HG03135 (cell line): ENCODE data around the gene VGF.
A peak's percentile ranks its signal among the peaks of the same experiment; 100 is the strongest.

Experiments used
- ATAC-seq: cut with Tn5 transposase; IDR thresholded peaks from one replicate; pipeline ENCODE4 v1.9.1; 2021; ENCODE audit warnings: mild to moderate bottlenecking, moderate library complexity; ENCODE audit not compliant: unreplicated experiment

VGF gene

DNA sequence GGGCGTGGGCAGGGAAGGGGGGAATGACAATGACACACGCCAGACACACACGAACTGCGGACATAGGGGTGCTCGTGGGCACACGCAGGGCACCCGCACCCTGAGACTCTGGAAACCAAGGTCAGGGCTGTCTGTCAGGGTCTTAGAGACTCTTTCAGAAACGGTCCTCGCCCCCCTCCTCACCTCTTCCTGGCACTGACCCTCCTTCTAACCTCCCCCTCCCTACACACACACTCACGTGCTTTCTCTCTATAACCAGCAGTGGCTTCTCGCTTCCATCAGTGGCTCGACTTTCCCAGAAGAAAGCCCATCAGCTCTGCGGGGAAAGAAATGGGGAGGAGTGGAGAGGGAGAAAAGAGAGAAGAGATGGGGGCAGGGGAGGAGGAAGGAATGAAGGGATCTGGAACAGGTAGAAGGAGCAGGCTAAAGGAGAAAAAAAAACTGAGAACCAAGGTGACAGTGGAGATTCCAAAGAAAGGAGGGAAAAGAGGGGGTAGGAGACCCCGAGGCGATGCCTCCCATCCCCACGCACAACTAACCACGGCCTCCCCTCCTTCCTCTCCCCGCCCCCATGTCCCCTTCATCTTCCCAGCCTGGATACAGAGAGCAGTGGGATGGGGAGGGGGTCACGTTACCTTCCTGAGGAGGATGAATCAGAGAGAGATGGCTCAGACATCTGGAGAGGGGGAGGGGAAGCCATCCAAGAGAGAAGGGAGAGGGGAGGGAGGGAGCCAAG is 1.7 kb upstream of the VGF start:
- ATAC-seq = no peak

DNA sequence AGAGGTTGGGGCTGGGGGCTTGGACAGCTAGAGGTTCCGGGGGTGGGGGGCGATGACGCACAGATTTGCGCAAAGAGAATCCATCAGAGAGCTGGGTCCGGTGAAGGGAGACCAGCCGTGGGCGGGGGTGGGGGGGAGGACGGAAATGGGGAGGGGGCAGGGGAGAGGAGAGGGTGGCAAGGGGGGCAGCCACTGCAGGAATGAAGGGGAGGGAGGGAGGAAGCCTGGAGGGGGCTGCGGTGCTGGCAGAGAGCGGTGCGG is 1.2 kb upstream of the VGF start:
- no peak for ATAC-seq

DNA sequence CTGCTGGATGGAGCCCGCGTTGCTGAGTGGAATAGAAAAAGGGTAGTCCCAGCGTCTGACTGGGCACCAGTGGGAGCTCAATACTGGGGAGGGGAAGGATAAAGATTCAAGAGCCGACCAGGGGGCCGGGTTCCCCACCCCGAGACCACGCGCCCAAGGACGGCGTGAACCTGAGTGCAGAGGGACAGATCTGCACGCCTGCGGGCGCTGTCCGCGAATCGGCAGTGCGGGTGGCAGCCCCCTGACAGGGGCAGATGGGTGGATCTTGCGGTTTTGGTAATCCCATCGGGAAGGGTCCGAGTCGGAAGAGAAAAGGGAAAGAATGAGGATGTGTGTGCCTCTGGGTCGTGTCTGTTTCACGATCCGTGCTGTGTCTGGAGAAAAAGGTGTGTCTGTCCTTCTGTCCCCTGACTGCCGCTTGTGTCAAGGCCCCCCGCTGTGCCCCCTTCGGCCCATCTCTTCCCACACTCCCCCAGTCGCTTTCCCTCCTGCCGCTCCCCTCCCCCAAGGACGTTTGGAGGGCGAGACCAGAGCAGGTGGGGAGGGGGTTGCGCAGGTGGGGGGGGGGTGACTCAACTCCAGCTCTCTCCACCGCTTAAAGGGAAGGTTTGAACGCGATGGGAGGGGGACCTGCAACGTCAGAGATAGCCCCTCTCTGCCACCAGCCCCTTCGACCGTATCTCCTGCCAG is 734 bp upstream of the VGF start:
- ATAC-seq = no peak

DNA sequence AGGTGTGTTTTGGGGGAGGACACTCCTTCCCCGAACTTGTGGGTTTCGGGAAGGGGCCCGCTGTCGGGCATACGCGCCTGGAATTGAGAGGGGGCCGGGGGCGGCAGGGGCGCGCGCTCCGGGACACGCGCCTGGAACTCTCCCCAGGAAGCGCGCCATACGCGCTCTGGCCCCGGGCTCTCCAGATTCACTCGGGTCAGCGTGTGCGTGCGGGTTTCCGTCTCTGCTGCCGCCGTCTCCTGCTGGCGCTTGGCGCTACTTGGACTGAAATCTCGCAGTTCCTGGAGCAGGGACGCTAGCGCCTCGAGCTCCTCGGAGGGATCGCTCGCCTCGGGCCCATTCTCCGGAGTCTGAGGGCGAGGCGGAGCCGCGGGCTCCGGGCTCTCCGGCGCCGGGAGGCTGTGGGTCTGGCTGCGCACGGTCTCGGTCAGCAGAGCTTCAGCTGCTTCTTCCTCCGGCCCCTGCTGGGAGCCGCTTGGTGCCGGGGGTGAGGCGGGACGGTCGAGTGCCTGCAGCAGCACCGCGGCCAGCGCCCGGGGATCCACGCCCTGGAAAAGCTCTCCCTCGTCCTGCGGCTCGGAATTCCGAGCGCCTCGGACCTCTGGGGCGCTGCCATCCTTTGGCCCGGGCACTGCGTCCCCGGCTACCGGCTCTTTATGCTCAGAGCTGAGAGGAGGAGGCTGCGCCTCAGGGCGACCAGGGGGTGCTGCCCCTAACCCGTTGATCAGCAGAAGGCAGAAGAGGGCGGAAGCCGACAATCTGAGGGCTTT is 1.1 kb downstream of the VGF start:
- no peak for ATAC-seq

DNA sequence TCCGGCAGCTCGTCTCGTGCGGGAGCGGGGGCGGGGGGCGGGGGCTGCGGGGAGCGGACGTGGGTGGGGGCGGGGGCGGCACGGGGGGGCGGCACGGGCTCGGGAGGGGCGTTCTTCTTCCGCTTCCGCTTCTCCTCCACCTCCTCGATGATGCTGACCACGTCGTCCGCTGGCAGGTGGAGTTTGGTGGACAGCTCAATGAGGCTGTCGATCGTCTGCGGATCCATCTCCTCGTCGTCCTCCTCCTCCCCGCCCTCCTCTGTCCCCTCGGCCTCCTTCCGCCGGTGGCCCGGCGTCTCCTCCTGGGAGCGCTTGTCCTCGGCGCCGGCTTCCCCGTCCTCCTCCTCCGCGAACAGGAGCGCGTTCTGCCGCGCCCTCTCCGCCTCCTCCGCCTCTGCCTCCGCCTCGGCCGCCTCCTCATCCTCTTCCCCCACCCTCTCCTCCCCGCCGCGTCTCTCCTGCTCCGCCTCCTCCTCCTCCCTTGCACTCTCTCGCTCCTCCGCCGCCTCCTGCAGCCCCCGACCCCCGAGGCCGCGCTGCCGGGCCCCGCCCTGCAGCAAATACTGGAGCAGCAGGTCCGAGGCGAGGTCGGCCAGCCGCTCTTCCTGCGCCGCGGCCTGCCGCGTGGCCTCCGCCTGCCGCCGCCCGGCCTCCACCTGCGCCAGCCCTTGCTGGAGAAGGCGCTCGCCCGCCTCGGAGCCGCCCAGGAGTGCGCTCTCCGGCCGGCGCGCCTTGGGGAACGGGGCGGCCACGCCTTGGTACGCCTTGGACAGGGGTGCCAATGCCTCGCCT is 1.9 kb downstream of the VGF start:
- no peak for ATAC-seq

DNA sequence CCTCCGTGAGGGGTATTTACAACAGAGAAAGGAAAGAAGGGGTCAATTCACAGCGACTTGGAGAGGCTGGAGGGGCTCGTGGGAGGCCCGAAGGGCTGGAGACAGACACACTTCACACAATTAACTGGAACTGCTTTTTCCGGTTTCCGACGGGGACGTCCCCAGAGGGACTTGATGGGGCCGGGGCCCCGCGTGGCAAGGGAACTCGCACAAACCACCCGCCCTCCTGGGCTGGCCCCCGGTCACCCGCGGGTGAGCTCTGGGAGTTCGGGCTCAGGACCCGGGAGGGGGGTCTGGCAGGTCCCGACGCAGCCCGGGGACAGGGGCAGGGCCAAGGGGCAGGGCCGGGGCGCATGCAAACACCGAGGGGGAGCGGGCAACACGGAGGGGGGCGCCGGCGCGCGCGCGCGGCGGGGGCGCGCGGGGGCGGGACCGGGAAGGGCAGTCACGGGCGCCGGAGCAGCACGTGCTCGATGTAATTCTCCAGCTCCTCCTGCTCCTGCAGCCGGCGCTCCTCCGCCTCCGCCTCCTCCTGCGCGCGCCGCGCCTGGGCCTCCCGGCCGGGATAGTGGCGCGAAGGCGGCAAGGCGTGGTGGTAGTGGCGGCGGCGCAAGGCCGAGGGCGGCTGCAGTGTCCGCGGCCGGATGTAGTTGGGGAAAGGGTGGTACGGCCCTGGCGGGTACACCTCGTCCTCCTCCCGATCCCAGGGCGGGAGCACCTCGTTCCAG is 2.7 kb downstream of the VGF start:
- no peak for ATAC-seq

DNA sequence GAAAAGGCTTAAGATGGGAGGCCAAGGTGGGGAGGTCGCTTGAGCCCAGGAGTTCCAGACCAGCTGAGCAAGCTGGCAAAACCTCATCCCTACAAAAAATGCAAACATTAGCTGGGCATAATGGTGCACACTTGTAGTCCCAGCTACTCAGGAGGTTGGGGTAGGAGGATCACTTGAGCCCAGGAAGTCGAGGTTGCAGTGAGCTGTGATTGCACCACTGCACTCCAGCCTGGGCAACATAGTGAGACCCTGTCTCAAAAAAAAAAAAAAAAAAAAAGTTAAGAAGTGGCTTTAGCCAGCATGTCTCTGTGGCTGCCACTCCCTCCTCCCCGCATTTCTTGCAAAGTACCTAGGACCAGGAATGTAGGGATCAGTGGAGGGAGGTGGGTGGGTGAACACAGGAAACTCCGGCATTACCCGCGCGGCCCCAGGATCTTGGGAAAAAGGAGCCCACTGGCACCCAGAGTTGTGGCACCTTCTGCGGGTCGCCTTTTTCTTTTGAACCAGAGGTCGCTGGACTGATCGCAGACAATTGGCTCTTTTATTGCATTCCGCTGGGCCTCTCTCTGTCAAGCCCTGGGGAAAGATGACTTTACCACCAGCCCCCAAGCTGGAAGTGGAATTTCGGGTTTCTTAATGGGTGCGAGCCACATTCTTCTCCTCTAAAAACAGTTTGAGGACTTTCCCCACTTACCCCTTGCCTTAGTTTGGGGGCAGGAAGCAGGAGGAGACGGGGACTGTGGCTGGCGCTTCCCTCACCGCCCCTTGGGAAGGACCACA is 3.5 kb downstream of the VGF start:
- no peak for ATAC-seq

DNA sequence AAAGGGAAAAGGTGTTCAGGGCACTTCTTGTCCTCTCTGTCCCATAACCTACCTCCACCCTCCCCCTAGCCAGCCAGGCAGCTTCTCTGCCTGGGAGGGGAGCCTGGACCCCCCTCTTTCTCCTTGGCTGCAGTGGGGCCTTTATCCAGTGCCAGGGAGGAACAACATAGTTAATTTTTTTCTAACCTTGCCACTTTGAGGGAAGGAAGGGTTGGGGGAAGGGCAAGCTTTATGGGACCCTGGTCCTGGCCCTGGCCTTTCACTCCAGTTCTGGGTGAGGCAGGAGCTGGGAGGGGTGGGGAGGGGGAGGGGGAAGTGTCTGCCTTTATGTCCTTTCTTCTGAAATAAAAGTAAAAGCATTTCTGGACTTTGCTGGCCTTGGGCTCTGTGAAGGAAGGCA is 4.5 kb downstream of the VGF start:
- no peak for ATAC-seq

DNA sequence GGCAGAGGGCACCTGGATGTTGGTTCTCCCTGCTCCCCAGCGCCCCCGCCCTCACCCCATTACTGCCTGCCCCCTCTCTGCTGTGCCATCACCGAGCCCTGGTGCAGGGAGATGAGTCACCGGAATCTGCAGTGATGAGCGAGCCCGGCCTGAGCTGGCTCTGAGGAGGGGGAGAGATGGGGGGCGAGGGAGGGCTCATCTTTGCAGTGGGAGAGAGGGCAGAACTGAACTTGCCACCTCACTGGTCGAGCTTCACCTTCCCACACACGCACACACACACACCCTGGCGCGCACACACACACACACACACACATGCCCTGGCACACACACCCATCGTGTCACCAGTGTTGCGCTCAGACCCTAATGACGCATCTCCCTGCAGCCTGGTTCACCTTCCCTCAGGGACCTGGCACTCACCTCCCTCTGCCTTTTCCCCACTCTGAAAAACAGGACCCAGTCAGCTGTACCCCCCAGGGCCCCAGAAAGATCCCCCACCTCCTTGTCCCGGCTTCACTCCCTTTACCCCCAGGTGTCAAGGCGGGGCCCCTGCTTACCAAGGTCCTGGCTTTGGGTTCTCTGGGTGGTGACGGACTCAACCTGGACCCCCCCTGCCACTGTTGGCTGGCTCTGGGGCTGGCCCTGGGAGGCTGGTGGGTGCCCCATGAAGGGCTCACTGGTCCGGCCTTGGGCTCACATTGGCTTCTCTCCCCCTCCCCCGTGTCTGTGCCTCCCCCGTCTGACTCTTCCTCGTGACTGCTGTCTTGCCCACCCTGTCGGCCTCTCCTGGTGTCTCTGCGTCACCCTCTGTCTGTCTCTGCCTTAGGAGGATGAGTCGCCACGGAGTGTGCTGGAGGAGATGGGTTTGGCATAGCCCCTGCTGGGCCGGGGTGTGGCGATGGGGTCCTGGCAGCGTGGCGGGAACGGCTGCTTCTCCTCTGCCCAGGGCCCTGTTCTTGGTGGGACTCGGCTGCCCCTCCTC is 5.4 kb downstream of the VGF start:
- ATAC-seq = no peak

DNA sequence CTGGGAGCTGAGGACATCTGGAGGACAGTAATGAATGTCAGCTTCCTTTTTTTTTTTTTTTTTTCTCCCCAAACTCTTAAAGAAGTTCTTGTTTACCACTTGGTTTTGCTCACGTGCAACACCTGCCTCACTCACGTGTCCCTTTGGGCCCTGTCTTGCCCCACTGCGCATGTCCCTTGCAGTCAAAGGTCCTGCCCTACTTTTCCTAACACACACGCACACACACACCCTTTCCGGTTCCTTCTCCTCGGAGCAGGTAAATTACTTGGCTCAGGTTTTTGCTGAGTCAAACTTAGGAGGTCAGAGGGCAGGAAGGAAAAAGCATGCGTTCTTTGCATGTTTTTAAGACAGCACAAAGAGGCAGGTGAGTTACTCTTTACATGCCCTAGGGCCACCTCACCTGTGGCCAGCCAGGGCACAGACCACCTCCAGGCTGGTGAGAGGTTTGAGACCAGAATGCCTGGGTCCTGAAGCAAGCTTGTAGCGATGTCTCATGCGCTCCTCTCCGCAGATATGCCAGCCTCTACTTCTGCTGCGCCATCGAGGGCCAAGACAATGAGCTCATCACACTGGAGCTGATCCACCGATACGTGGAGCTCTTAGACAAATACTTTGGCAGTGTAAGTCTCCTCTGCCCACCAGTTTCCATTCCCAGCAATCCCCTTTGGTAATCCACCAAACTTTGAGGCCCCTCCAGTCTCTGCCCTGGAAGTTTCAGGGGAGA is 8.3 kb downstream of the VGF start:
- no peak for ATAC-seq

DNA sequence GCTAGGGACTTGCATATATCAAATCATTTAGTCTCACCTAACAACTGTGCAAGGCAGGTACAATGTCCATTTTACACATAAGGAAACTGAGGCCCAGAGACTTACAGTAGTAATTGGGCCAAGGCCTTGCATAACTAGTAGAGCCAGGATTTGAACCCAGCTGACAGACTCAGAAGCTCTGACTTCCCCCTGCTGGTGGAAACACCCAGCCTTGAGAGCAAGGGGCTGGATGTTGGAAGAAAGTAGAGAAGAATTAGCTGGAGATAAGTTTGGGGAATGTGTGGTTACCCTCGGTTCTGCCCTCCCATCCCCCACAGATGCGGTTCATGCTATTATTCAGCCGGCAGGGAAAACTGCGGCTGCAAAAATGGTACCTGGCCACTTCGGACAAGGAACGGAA is 9.1 kb downstream of the VGF start:
- no peak for ATAC-seq

DNA sequence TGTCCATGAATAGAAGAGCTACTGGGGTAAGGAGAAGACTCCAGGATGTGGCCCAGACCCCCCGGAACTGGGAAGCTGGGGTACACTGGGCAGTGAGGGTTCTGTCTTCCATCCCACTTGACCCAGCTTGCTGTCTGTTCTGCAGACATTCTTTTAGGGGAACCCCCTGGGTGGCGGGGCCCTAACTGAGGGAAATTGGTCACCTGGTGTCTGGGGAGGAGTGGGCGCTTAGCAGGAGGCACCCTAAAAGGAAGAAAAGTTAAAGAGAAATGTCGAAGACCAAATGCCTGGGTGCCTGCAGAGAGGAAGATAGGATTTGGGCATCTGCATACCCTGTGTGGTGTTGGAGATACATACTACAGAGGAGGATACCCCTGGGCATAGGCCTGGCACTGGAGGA is 10.1 kb downstream of the VGF start:
- no peak for ATAC-seq

DNA sequence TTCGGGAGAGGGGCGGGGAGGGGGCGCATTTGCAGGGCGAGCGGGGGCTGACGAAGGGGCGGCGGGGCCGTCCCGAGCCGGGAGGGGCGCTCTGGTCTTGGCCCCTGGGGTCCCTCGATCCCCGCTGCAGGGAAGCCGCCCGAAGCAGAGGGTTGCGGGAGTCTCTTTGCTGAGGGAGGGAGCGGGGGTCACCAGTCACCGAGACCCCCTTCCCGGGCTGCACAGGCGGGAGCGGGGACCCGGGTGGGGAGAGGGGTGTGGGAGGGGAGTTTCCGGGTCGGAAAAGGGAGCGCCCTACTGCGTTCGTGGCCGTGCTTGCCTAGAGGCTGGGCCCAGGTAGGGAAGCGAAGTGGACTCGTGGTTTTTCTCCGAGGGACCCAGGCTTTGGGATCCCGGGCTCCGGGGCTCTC is 10.7 kb downstream of the VGF start:
- ATAC-seq = peak; percentile 23

DNA sequence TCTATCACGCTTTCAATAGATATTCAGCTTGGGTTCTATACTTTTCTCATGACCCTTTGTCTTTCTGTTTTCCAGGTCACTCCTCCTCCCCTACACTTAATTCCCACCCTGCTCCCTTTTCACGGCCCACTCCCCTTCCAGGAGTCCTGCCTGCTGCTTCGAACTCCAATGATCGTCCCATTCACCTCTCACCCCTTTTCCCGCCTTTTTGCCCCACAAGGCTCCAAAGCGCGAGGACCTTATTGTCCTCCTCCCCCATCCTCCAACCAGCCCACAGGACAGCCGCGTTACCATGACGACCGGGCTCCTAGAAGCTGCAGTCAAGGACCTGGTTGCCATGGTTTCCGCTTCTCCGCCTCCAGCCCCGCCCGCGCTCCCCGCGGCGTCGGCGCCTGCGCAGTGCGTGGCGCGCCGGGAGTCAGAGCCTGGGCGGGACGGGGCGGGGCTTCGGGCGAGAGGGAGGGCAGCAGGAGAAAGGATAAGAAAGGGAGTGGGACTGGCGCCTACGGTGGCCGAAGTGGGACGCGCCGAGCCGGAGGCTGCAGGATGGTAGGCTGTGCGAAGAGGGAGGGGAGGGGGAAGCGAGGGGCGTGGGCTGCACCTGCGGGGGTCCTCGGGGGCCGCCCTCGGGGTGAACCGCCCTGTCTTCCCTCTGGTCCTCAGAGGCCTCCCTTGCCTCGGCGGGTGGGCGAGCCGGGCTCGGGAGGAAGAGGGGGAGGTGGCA is 11.2 kb downstream of the VGF start, which contains the start of gene AP1S1:
AP1S1 (plus strand) TSS at position 508 of the 724 bp plus-strand sequence; CDS start at position 547, 39 bp downstream.
- peak; percentile 80 for ATAC-seq

DNA sequence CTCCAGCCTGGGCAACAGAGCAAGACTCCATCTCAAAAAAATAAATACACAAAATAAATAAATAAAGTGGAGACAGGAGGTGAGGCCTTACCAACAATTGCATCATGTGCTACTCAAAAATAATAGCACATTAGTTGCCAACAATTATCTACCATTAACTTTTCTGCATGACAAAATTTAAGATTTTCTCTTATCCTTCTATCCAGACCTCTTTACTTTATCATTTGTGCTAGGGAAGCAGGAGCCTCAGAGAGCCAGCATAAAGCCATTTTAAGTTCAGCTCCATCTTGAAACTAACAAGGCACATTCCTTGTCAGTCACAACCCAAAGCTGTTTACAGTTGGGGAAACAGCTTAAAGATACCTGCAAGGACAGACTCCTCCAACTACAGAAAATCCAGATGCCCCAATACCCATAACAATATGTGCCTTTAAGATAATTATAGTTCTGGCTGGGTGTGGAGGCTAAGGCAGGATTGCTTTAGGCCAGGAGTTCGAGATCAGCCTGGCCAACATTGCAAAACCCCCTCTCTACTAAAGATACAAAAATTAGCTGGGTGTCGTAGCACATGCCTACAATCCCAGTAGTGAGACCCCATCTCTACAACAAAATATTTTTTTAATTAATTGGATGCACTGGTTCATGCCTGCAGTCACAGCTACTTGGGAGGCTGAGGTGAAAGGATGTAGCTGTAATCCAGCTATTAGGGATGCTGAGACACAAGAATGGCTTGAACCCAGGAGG is 13.3 kb downstream of the VGF start:
- ATAC-seq = no peak

DNA sequence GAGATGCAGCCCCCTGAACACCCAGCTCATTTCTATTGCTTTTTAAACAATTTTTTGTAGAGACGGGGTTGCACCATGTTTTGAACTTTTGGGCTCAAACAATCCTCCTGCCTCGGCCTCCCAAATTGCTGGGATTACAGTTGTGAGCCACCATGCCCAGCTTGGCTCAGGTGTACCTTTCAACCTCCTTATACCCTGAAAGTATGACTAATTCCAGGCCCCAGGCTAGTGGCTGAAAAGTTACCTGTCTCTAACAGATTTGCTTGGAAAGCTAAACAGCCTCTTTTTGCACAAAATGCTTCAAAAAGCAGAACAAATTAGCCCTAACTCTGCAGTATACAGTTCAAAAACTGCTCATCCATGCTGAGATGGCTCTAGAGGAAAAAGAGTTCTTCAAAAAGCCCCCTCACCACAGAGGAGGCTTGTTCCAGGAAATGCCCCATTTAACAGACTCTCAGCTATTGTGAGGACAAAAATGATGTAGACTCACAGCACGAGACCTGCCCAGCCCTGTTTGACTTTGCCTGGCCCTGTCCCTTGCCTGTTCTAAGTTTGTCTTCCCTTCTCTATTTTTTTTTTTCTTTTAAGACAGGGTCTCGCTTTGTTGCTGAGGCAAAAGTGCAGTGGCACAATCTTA is 24.5 kb downstream of the VGF start:
- ATAC-seq = no peak
